Muscle layer of duodenum (tissue), 2 donors: Measurements from ENCODE around the gene RNF20.
"Not testable (repeated sequence)": the region's sequence is repeated elsewhere in the genome, so short reads cannot be mapped to it uniquely, and the experiment has no call there.

Experiments used
- H3K27ac ChIP-seq: one replicate; pipeline ENCODE4 v1.7.0; 2013; ENCODE audit warnings: mild to moderate bottlenecking, low read length
- H3K27me3 ChIP-seq: one replicate; pipeline ENCODE4 v1.7.0; 2013; ENCODE audit warnings: low read depth, mild to moderate bottlenecking, control low read depth, low read length
- H3K36me3 ChIP-seq, 2 donors: one replicate each; pipeline ENCODE4 v1.7.0; 2013; ENCODE audit warnings: low read length in 2 of 2, control low read depth in 1 of 2, mild to moderate bottlenecking in 1 of 2; ENCODE audit not compliant: insufficient read depth in 2 of 2, control insufficient read depth in 1 of 2
- H3K4me1 ChIP-seq, 2 donors: one replicate each; pipeline ENCODE4 v1.7.0; 2013; ENCODE audit warnings: low read length in 2 of 2, mild to moderate bottlenecking in 2 of 2, control low read depth in 1 of 2, moderate library complexity in 1 of 2; ENCODE audit not compliant: insufficient read depth in 2 of 2, control insufficient read depth in 1 of 2
- H3K4me3 ChIP-seq, 2 donors: one replicate each; pipeline ENCODE4 v1.7.0; 2013; ENCODE audit warnings: low read length in 2 of 2, low read depth in 1 of 2, mild to moderate bottlenecking in 1 of 2
- H3K9me3 ChIP-seq, 2 donors: one replicate each; pipeline ENCODE4 v1.7.0; 2013; ENCODE audit warnings: low read length in 2 of 2, control low read depth in 1 of 2, mild to moderate bottlenecking in 1 of 2; ENCODE audit not compliant: control insufficient read depth in 1 of 2
- donor health status: healthy.

The RNF20 gene

GRCh38 chr9:101510459-101510858 lies 23.2 kb upstream of the RNF20 start:
- no peaks in the 10 kb centered on the region for H3K36me3 ChIP-seq

GRCh38 chr9:101511009-101511408 lies 22.6 kb upstream of the RNF20 start:
- no peaks in the 10 kb centered on the region for H3K9me3 ChIP-seq
- H3K27me3 ChIP-seq = no peaks in the 10 kb centered on the region
- no peaks in the 10 kb centered on the region for H3K4me1 ChIP-seq
- H3K4me3 ChIP-seq = no peak overlapping the region
- H3K36me3 ChIP-seq = no peaks in the 10 kb centered on the region
- no peak overlapping the region for H3K27ac ChIP-seq

More at GRCh38 chr9:101510459-101510858, 23.2 kb upstream of the RNF20 start:
- no peaks in the 10 kb centered on the region for H3K4me1 ChIP-seq
- no peak overlapping the region for H3K27ac ChIP-seq
- H3K4me3 ChIP-seq = no peak overlapping the region
- no peaks in the 10 kb centered on the region for H3K9me3 ChIP-seq
- H3K27me3 ChIP-seq = no peaks in the 10 kb centered on the region

DNA sequence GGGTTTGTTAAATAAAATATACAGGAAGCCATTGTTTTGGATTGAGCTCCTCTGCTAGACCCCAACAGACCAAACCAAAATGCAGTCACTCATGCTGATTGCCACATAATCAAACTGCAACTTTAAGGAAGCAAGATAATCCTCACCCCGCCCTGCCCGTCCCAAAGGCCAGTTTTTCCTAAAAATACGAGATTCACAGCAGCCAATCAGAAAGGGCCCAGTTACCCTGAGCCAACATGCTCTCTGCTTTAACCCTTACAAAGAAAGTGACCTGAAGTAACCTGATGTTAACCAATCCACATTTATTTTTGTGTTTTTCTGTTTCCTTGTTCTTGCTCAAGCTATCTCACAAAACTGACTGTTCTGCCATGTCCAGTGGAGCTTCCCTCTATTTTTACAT lies 21.5 kb upstream of the RNF20 start:
- Histone ChIP-seq H3K4me3 (no peak overlapping the region), H3K4me1 (no peaks in the 10 kb centered on the region), H3K27ac (no peak overlapping the region), H3K36me3 (no peaks in the 10 kb centered on the region), H3K27me3 (no peaks in the 10 kb centered on the region), H3K9me3 (no peaks in the 10 kb centered on the region)

GRCh38 chr9:101513351-101513750 lies 20.3 kb upstream of the RNF20 start:
- Histone ChIP-seq H3K27ac (no peak overlapping the region), H3K4me1 (no peaks in the 10 kb centered on the region), H3K36me3 (no peaks in the 10 kb centered on the region), H3K9me3 (no peaks in the 10 kb centered on the region), H3K27me3 (no peaks in the 10 kb centered on the region), H3K4me3 (no peak overlapping the region)

DNA sequence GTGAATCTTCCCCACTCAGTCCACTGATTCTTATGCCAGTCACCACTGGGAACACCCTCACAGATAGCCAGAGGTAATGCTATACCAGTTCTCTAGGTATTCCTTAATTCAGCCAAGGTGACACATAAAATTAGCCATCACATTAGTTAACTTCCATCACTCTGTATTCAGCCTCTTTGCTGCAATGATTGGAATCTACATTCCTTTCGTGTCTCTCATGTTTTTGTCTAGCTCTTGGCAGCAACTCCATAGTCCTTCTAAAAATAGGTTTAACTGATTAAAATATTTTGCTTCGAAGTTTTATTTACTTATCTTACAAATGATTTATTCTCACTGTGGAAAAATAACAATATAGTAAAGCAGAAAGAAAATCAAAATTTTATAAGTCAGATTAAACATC lies 19.6 kb upstream of the RNF20 start:
- Histone ChIP-seq H3K4me3 (no peak overlapping the region), H3K9me3 (no peaks in the 10 kb centered on the region), H3K36me3 (no peaks in the 10 kb centered on the region), H3K27ac (no peak overlapping the region), H3K4me1 (no peaks in the 10 kb centered on the region), H3K27me3 (no peaks in the 10 kb centered on the region)

DNA sequence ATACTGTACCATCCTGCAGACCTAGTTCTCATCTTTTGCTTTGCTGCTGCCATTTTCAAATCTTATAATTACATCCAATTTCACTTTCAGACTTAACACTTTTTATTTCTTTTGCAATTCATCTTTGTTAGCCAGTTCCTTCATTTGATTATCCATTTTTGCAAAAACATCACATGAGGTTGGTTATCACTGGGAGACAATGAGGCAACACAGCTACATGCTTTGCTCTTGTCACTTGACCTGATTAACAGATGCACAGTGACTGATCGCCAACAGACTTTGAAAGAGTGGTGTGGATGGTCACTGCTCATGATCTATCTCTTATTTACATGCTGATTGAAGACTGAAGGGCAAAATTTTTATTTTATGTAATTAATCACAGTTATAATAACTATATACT lies 17.0 kb upstream of the RNF20 start:
- Histone ChIP-seq H3K36me3 (no peaks in the 10 kb centered on the region), H3K27ac (no peak overlapping the region), H3K4me1 (no peaks in the 10 kb centered on the region), H3K27me3 (no peaks in the 10 kb centered on the region), H3K4me3 (no peak overlapping the region), H3K9me3 (no peaks in the 10 kb centered on the region)

GRCh38 chr9:101518489-101518888 lies 15.2 kb upstream of the RNF20 start:
- H3K9me3 ChIP-seq, H3K36me3 ChIP-seq, H3K4me3 ChIP-seq, H3K27ac ChIP-seq, H3K27me3 ChIP-seq, H3K4me1 ChIP-seq: not testable (repeated sequence)

- H3K9me3 ChIP-seq = no peaks in the 10 kb centered on the region
- H3K36me3 ChIP-seq = no peaks in the 10 kb centered on the region
- H3K4me3 ChIP-seq = no peak overlapping the region
- no peak overlapping the region for H3K27ac ChIP-seq
- H3K27me3 ChIP-seq = no peaks in the 10 kb centered on the region
- H3K4me1 ChIP-seq = no peaks in the 10 kb centered on the region
These were observed 9.3 kb upstream of the RNF20 start for GRCh38 chr9:101524371-101524770.

DNA sequence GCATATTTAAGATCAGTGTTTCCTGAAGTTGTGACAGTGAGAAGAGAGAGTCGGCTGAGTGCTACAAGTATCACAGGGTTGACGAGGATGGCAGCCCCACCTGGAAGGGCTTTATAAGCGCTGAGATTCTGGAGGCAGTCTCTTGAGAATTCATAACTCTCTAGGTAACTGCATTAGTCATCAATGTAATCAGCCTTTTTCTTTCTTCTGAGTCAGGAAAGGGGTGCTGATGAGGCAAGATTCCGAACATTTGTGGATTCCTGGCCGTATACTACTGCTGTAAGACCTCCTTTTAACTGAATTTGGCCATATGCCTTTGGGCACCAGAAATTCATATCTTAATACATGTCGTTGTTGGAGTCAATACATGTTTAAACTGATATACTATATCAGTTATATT lies 6.6 kb upstream of the RNF20 start:
- H3K4me3 ChIP-seq = no peak overlapping the region
- H3K9me3 ChIP-seq = no peaks in the 10 kb centered on the region
- H3K27ac ChIP-seq = no peak overlapping the region
- H3K27me3 ChIP-seq = no peaks in the 10 kb centered on the region
- H3K4me1 ChIP-seq = no peaks in the 10 kb centered on the region
- H3K36me3 ChIP-seq = no peaks in the 10 kb centered on the region

DNA sequence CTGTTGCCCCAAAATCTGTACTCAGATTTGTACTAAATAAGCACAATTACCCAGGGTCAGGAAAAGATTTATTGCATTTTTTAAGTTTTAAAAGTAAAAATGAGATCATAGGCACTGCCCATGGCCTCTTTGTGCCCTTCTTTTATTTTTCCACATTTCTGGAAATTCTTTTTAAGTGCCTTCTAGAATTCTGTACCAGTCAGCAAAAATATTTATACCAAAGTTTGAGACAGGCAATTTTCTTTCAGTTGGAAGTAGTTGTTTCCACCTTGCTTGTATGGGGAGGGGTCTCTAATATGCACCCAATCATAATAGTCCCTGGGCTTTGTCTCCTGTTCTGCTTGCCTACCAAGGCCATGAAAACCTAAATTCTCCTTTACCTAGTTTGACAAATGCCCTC lies 5.6 kb upstream of the RNF20 start:
- H3K4me1 ChIP-seq = no peaks in the 10 kb centered on the region
- H3K4me3 ChIP-seq = no peak overlapping the region
- H3K27me3 ChIP-seq = no peaks in the 10 kb centered on the region
- H3K36me3 ChIP-seq = no peaks in the 10 kb centered on the region
- H3K27ac ChIP-seq = no peak overlapping the region
- H3K9me3 ChIP-seq = no peaks in the 10 kb centered on the region

GRCh38 chr9:101530076-101530711 lies 3.5 kb upstream of the RNF20 start:
- Histone ChIP-seq H3K9me3 (no peaks in the 10 kb centered on the region), H3K27me3 (no peaks in the 10 kb centered on the region), H3K4me3 (no peak overlapping the region), H3K4me1 (peaks cover 0 to 7% of the 10 kb centered on the region in 2 donors), H3K36me3 (no peaks in the 10 kb centered on the region), H3K27ac (no peak overlapping the region)

GRCh38 chr9:101536351-101536750 lies 2.7 kb downstream of the RNF20 start:
- Histone ChIP-seq H3K36me3 (peaks cover 20 to 21% of the 10 kb centered on the region in 2 donors), H3K4me1 (peaks cover 0 to 24% of the 10 kb centered on the region in 2 donors), H3K27ac (no peak overlapping the region), H3K9me3 (no peaks in the 10 kb centered on the region), H3K4me3 (no peak overlapping the region), H3K27me3 (no peaks in the 10 kb centered on the region)
